Large intestine (tissue), 3 donors: ENCODE results near the gene PKD1. TPM values are rescaled to one million over a fixed set of nuclear protein-coding genes. Genes with fewer than 3 reads are reported as not detected.

Source experiments
- DNase-seq, 2 donors: peaks; one replicate each; pipeline versions ENCODE4 v3.0.0 to v3.0.0-alpha.2; 2013
- H3K27ac ChIP-seq: one replicate; pipeline ENCODE4 v1.5.1; 2013; ENCODE audit warnings: low read length
- H3K27me3 ChIP-seq: 2 replicates; pipeline ENCODE4 v1.6.1; 2013; ENCODE audit warnings: low read length; ENCODE audit not compliant: control insufficient read depth, insufficient read depth
- H3K36me3 ChIP-seq: 2 replicates; pipeline ENCODE4 v1.6.1; 2013; ENCODE audit warnings: low read length; ENCODE audit not compliant: control insufficient read depth, insufficient read depth
- H3K4me1 ChIP-seq: one replicate; pipeline ENCODE4 v1.6.1; 2013; ENCODE audit warnings: low read length; ENCODE audit not compliant: control insufficient read depth, insufficient read depth
- H3K4me3 ChIP-seq: one replicate; pipeline ENCODE4 v1.5.1; 2013; ENCODE audit warnings: low read length
- H3K9me3 ChIP-seq: one replicate; pipeline ENCODE4 v1.6.1; 2013; ENCODE audit warnings: mild to moderate bottlenecking, low read depth, low read length, moderate library complexity; ENCODE audit not compliant: control insufficient read depth
- WGBS: methylation state at CpG from one replicate; pipeline ENCODE4 v1.1.5; 2013; ENCODE audit warnings: low lambda C conversion rate; ENCODE audit not compliant: insufficient coverage; 5-methylcytosine and 5-hydroxymethylcytosine counted together
- polyA plus RNA-seq: library from polyadenylated mRNA; unstranded; fragments of 120-200 nt; gene quantifications from one replicate; pipeline ENCODE4 v1.2.1, GENCODE V29; 2013

PKD1 gene
- polyA plus RNA-seq, 1 donor = 58.4 TPM

- Histone ChIP-seq H3K27me3 (no peaks in the 10 kb centered on the region), H3K36me3 (peaks cover 72% of the 10 kb centered on the region), H3K4me1 (no peaks in the 10 kb centered on the region), H3K4me3 (no peak overlapping the region), H3K9me3 (no peaks in the 10 kb centered on the region), H3K27ac (no peak overlapping the region)
- DNase-seq = no peak
- no CpG with 5 or more reads among the region's 17 CpGs for WGBS
Measured at GRCh38 chr16:2060346-2060745, 75.4 kb downstream of the PKD1 start.

DNA sequence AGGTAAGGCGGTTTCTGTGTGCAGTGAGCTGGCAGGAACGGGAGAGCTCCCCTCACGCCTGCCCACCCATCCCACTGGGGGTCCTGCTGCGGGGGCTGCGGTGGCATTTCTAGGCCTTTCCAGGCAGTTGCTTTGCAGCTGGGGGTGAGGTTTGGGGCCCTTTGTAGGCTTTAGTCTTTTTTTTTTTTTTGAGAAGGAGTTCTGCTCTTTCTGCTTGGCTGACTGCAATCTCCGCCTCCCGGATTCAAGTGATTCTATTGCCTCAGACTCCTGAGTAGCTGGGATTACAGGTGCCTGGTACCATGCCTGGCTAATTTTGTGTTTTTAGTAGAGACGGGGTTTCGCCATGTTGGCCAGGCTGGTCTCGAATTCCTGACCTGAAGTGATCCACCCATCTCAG is 76.8 kb downstream of the PKD1 start:
- H3K4me1 ChIP-seq = no peaks in the 10 kb centered on the region
- no peak overlapping the region for H3K27ac ChIP-seq
- peaks cover 78% of the 10 kb centered on the region for H3K36me3 ChIP-seq
- H3K9me3 ChIP-seq = no peaks in the 10 kb centered on the region
- no peak overlapping the region for H3K4me3 ChIP-seq
- DNase-seq = no peak
- H3K27me3 ChIP-seq = no peaks in the 10 kb centered on the region
- no CpG with 5 or more reads among the region's 10 CpGs for WGBS

DNA sequence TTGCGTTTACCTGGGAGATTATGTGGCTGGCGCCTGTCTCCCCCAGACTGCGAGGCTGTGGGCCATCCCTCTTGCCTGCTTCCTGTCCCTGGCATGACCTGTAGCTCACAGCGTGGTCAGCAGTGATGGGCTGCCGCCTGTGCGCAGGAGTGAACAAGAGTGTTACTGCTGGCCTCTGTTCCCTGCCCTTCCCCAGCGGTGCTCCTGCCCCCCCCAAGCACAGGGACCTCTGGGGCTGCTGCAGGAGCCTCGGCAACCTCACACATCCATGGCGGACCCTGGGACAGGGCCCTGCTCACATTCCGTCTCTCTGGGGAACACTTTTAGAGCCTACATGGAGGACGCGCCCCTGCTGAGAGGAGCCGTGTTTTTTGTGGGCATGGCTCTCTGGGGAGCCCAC is 77.3 kb downstream of the PKD1 start:
- H3K4me3 ChIP-seq = no peak overlapping the region
- peaks cover 78% of the 10 kb centered on the region for H3K36me3 ChIP-seq
- WGBS = no CpG with 5 or more reads among the region's 13 CpGs
- H3K9me3 ChIP-seq = no peaks in the 10 kb centered on the region
- no peak for DNase-seq
- no peaks in the 10 kb centered on the region for H3K27me3 ChIP-seq
- H3K4me1 ChIP-seq = no peaks in the 10 kb centered on the region
- H3K27ac ChIP-seq = no peak overlapping the region

DNA sequence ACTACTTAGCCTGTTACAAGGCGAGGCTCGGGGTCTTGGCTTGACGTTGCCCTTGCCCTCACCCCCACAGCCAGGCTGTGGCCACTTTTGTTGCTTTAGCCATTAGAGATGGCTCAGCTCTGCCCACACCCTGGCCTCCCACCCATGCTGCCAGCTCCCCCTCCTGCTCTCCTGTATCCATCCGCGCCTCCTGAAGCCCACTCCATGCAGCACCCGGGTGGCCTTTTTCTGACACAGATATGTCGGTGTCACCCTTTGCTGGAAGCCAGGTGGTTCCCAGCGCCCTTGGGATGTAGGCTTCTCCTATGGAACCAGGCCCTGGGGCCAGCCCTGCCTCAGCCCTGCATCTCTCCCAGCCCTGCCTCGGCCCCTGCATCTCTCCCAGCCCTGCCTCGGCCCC is 78.3 kb downstream of the PKD1 start:
- Histone ChIP-seq H3K9me3 (no peaks in the 10 kb centered on the region), H3K27me3 (no peaks in the 10 kb centered on the region), H3K4me3 (no peak overlapping the region), H3K4me1 (no peaks in the 10 kb centered on the region), H3K27ac (no peak overlapping the region), H3K36me3 (peaks cover 80% of the 10 kb centered on the region)
- WGBS = no CpG with 5 or more reads among the region's 10 CpGs
- DNase-seq = no peak

GRCh38 chr16:2056681-2057407 is 78.9 kb downstream of the PKD1 start:
- DNase-seq = no peak
- no peaks in the 10 kb centered on the region for H3K9me3 ChIP-seq
- peaks cover 80% of the 10 kb centered on the region for H3K36me3 ChIP-seq
- no CpG with 5 or more reads among the region's 19 CpGs for WGBS
- no peaks in the 10 kb centered on the region for H3K27me3 ChIP-seq
- H3K27ac ChIP-seq = no peak overlapping the region
- H3K4me3 ChIP-seq = no peak overlapping the region
- no peaks in the 10 kb centered on the region for H3K4me1 ChIP-seq

GRCh38 chr16:2056077-2056476 is 79.6 kb downstream of the PKD1 start:
- H3K36me3 ChIP-seq = peaks cover 79% of the 10 kb centered on the region
- no peaks in the 10 kb centered on the region for H3K4me1 ChIP-seq
- DNase-seq = no peak
- H3K27ac ChIP-seq = no peak overlapping the region
- no peaks in the 10 kb centered on the region for H3K9me3 ChIP-seq
- no CpG with 5 or more reads among the region's 15 CpGs for WGBS
- H3K4me3 ChIP-seq = no peak overlapping the region
- H3K27me3 ChIP-seq = no peaks in the 10 kb centered on the region

GRCh38 chr16:2054543-2055245 is 81.0 kb downstream of the PKD1 start:
- Histone ChIP-seq H3K36me3 (peaks cover 75% of the 10 kb centered on the region), H3K9me3 (no peaks in the 10 kb centered on the region), H3K4me1 (no peaks in the 10 kb centered on the region), H3K27ac (no peak overlapping the region), H3K27me3 (no peaks in the 10 kb centered on the region), H3K4me3 (no peak overlapping the region)
- WGBS = no CpG with 5 or more reads among the region's 29 CpGs
- no peak for DNase-seq

- Histone ChIP-seq H3K9me3 (no peaks in the 10 kb centered on the region), H3K27me3 (no peaks in the 10 kb centered on the region), H3K36me3 (peaks cover 75% of the 10 kb centered on the region), H3K27ac (no peak overlapping the region), H3K4me1 (no peaks in the 10 kb centered on the region), H3K4me3 (no peak overlapping the region)
- no peak for DNase-seq
- no CpG with 5 or more reads among the region's 17 CpGs for WGBS
Measured at GRCh38 chr16:2053897-2054296, 81.8 kb downstream of the PKD1 start.

GRCh38 chr16:2053211-2053610 is 82.5 kb downstream of the PKD1 start:
- WGBS = no CpG with 5 or more reads among the region's 21 CpGs

GRCh38 chr16:2048116-2048543 is 87.6 kb downstream of the PKD1 start:
- WGBS = no CpG with 5 or more reads among the region's 30 CpGs
- Histone ChIP-seq H3K36me3 (peaks cover 39% of the 10 kb centered on the region), H3K4me3 (peak overlapping the region; percentile 85), H3K27me3 (no peaks in the 10 kb centered on the region), H3K27ac (no peak overlapping the region), H3K9me3 (no peaks in the 10 kb centered on the region), H3K4me1 (peaks cover 8% of the 10 kb centered on the region)
- DNase-seq = no peak

More at GRCh38 chr16:2053211-2053610, 82.5 kb downstream of the PKD1 start:
- Histone ChIP-seq H3K27me3 (no peaks in the 10 kb centered on the region), H3K36me3 (peaks cover 68% of the 10 kb centered on the region), H3K9me3 (no peaks in the 10 kb centered on the region), H3K4me1 (peaks cover 3% of the 10 kb centered on the region), H3K27ac (no peak overlapping the region), H3K4me3 (no peak overlapping the region)
- no peak for DNase-seq
